ENCODE measurements around the gene DLG5. TPM values are rescaled to one million over a fixed set of nuclear protein-coding genes. Genes with fewer than 3 reads are reported as not detected.

Gene DLG5
- total RNA-seq, 3 donors from 2014 or later = 1.0 to 1.5 (median 1.5) TPM

- H3K4me3 Mint-ChIP-seq = no peak overlapping the region
- no peaks in the 10 kb centered on the region for H3K36me3 Mint-ChIP-seq (ENCODE audit: insufficient read depth)
- no peaks in the 10 kb centered on the region for H3K9me3 Mint-ChIP-seq
- H3K4me1 Mint-ChIP-seq (ENCODE audit: low read depth) = no peaks in the 10 kb centered on the region
- H3K27me3 Mint-ChIP-seq (ENCODE audit: low read depth) = peaks cover 5% of the 10 kb centered on the region
- DNase-seq (no peak), ATAC-seq (no peak)
Measured at GRCh38 chr10:77899080-77899477, 27.5 kb downstream of the DLG5 start.

GRCh38 chr10:77898323-77899079 lies 28.1 kb downstream of the DLG5 start:
- no peak for DNase-seq
- no peaks in the 10 kb centered on the region for H3K9me3 Mint-ChIP-seq
- no peaks in the 10 kb centered on the region for H3K36me3 Mint-ChIP-seq (ENCODE audit: insufficient read depth)
- H3K4me1 Mint-ChIP-seq (ENCODE audit: low read depth) = no peaks in the 10 kb centered on the region
- H3K27me3 Mint-ChIP-seq (ENCODE audit: low read depth) = peaks cover 5% of the 10 kb centered on the region
- ATAC-seq = no peak
- H3K4me3 Mint-ChIP-seq = no peak overlapping the region

- Mint-ChIP-seq H3K36me3 (ENCODE audit: insufficient read depth) (no peaks in the 10 kb centered on the region), H3K4me3 (no peak overlapping the region), H3K9me3 (no peaks in the 10 kb centered on the region), H3K4me1 (ENCODE audit: low read depth) (no peaks in the 10 kb centered on the region), H3K27me3 (ENCODE audit: low read depth) (peaks cover 5% of the 10 kb centered on the region)
- DNase-seq = no peak
- no peak for ATAC-seq
Measured at GRCh38 chr10:77896058-77896457, 30.5 kb downstream of the DLG5 start.

DNA sequence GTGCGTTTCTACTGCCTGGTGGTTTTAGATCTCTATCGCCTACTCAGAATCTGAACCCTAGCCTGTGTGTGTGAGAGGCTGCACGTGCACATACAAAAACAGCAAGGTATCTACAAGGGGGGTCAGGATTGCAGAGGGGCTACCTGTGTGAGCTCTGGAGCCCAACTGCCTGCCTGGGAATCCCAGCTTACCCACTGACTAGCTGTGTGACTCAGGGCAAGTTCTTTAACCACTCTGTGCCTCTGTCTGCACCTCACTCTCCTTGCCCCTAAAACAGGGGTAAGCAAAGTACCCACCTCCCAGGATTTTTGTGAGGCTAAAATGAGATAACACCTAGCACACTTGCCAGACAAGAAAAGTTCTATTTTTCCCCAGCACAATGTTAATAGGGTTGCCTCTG lies 32.5 kb downstream of the DLG5 start:
- Mint-ChIP-seq H3K9me3 (no peaks in the 10 kb centered on the region), H3K4me3 (no peak overlapping the region), H3K4me1 (ENCODE audit: low read depth) (no peaks in the 10 kb centered on the region), H3K27me3 (ENCODE audit: low read depth) (peaks cover 5% of the 10 kb centered on the region), H3K36me3 (ENCODE audit: insufficient read depth) (no peaks in the 10 kb centered on the region)
- DNase-seq (no peak), ATAC-seq (no peak)

- Mint-ChIP-seq H3K4me1 (ENCODE audit: low read depth) (no peaks in the 10 kb centered on the region), H3K4me3 (no peak overlapping the region), H3K9me3 (no peaks in the 10 kb centered on the region), H3K27me3 (ENCODE audit: low read depth) (peaks cover 5% of the 10 kb centered on the region), H3K36me3 (ENCODE audit: insufficient read depth) (no peaks in the 10 kb centered on the region)
- ATAC-seq (no peak), DNase-seq (no peak)
Measured at GRCh38 chr10:77893386-77893785, 33.2 kb downstream of the DLG5 start.

DNA sequence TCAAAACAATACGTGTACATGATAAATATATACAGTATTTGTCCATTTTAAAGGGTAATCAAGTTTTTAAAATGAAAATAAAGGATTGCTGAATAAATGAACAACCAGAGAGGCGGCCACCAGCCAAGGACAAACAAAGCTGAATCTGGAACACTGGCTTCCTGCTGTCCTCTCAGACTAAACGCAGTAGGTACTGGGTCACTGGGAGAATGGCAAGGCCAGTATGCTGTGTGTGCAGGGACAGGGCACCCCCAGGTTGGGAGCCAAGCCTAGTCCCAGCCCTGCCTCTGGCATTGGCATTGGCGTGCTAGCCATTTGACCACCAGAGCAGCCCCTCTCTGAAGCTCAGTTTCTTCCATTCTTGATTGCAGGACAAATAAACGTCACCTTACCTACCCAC lies 33.8 kb downstream of the DLG5 start:
- H3K4me3 Mint-ChIP-seq = no peak overlapping the region
- H3K9me3 Mint-ChIP-seq = no peaks in the 10 kb centered on the region
- H3K4me1 Mint-ChIP-seq (ENCODE audit: low read depth) = no peaks in the 10 kb centered on the region
- ATAC-seq = no peak
- H3K36me3 Mint-ChIP-seq (ENCODE audit: insufficient read depth) = no peaks in the 10 kb centered on the region
- H3K27me3 Mint-ChIP-seq (ENCODE audit: low read depth) = peaks cover 5% of the 10 kb centered on the region
- no peak for DNase-seq

DNA sequence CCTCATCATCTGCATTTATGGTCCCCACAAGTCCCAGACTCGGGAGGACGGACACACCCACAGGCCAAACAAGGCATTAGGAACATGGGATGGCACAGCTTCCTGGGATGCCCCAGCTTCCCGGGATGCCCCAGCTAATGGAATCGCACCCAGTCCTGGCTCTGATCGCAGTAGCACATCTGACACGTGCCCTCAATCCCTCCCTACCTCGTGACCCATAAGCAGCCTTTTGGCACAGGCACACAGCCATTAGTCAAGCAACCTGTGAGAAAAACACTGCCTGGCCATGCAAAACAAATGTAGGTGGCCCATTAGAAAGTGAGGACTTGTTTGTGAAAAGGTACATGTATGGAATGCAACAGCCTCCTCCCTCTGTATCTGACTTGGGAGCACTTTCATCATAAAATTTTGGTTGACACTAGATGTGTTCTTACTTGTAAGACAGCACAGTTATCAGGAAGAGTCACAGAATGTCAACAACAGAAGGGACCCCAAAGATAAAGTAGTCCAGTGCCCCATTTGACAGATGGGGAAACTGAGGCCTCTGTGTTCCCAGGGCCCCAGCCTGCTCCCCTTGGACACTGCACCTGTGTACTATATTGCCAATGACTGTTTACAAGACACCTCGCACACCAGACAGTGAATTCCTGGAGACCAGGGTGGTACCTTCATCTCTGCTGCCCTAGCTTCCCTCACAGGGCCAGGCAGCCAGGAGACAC lies 34.4 kb downstream of the DLG5 start:
- ATAC-seq (no peak), DNase-seq (no peak)
- no peaks in the 10 kb centered on the region for H3K4me1 Mint-ChIP-seq (ENCODE audit: low read depth)
- H3K27me3 Mint-ChIP-seq (ENCODE audit: low read depth) = peaks cover 5% of the 10 kb centered on the region
- no peaks in the 10 kb centered on the region for H3K9me3 Mint-ChIP-seq
- H3K4me3 Mint-ChIP-seq = no peak overlapping the region
- no peaks in the 10 kb centered on the region for H3K36me3 Mint-ChIP-seq (ENCODE audit: insufficient read depth)

DNA sequence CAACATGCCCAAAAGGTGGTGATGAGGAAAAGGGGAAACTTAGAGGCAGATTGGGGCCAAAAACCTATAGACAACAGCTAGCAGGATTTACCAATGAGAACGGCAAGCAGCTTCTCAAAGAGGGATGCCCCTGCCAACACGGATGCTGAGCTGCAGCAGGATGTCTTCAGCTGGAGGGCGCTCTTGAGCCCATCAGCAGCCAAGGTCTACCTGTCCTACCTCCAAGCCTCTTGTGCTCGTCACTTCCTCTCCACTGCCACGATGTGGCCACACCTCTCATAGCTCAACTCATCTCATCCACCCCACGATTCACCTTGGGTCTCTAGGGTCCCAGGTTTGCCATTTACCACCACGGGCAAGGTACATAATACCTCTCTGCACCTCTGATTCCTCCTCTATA lies 36.5 kb downstream of the DLG5 start:
- ATAC-seq (no peak), DNase-seq (no peak)
- Mint-ChIP-seq H3K9me3 (no peaks in the 10 kb centered on the region), H3K4me3 (no peak overlapping the region), H3K36me3 (ENCODE audit: insufficient read depth) (no peaks in the 10 kb centered on the region), H3K4me1 (ENCODE audit: low read depth) (no peaks in the 10 kb centered on the region), H3K27me3 (ENCODE audit: low read depth) (peaks cover 5% of the 10 kb centered on the region)

GRCh38 chr10:77889277-77889903 lies 37.2 kb downstream of the DLG5 start:
- H3K9me3 Mint-ChIP-seq = no peaks in the 10 kb centered on the region
- H3K4me3 Mint-ChIP-seq = no peak overlapping the region
- no peaks in the 10 kb centered on the region for H3K27me3 Mint-ChIP-seq (ENCODE audit: low read depth)
- no peak for ATAC-seq
- no peaks in the 10 kb centered on the region for H3K36me3 Mint-ChIP-seq (ENCODE audit: insufficient read depth)
- no peaks in the 10 kb centered on the region for H3K4me1 Mint-ChIP-seq (ENCODE audit: low read depth)
- DNase-seq = no peak

DNA sequence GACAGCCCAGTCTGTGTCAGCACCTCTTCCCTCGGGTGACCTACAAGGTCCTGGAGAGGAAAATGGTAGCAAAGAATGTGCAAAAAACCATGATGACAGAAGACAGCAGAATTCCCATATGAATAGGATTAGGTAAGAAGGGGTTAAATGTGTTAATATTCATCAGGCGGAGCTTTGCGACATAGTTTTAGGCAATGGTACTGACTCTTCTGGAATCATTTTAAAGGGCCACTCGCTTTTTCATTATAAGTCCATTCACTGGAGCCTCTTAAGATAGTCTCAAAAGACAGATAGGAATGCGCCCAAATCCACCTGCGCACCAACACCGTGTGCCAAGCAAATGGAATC lies 38.2 kb downstream of the DLG5 start:
- ATAC-seq (no peak), DNase-seq (no peak)
- Mint-ChIP-seq H3K4me1 (ENCODE audit: low read depth) (no peaks in the 10 kb centered on the region), H3K4me3 (no peak overlapping the region), H3K36me3 (ENCODE audit: insufficient read depth) (no peaks in the 10 kb centered on the region), H3K27me3 (ENCODE audit: low read depth) (no peaks in the 10 kb centered on the region), H3K9me3 (no peaks in the 10 kb centered on the region)

GRCh38 chr10:77887631-77888355 lies 38.8 kb downstream of the DLG5 start:
- Mint-ChIP-seq H3K4me1 (ENCODE audit: low read depth) (no peaks in the 10 kb centered on the region), H3K36me3 (ENCODE audit: insufficient read depth) (no peaks in the 10 kb centered on the region), H3K4me3 (no peak overlapping the region), H3K27me3 (ENCODE audit: low read depth) (peaks cover 2% of the 10 kb centered on the region), H3K9me3 (no peaks in the 10 kb centered on the region)
- ATAC-seq (no peak), DNase-seq (no peak)

- H3K4me1 Mint-ChIP-seq (ENCODE audit: low read depth) = no peaks in the 10 kb centered on the region
- no peak overlapping the region for H3K4me3 Mint-ChIP-seq
- H3K27me3 Mint-ChIP-seq (ENCODE audit: low read depth) = peaks cover 2% of the 10 kb centered on the region
- H3K36me3 Mint-ChIP-seq (ENCODE audit: insufficient read depth) = no peaks in the 10 kb centered on the region
- ATAC-seq (no peak), DNase-seq (no peak)
- no peaks in the 10 kb centered on the region for H3K9me3 Mint-ChIP-seq
Measured at GRCh38 chr10:77886795-77887355, 39.7 kb downstream of the DLG5 start.

GRCh38 chr10:77884181-77884580 lies 42.4 kb downstream of the DLG5 start:
- H3K4me3 Mint-ChIP-seq = no peak overlapping the region
- ATAC-seq = no peak
- H3K4me1 Mint-ChIP-seq (ENCODE audit: low read depth) = no peaks in the 10 kb centered on the region
- H3K9me3 Mint-ChIP-seq = no peaks in the 10 kb centered on the region
- peaks cover 2% of the 10 kb centered on the region for H3K27me3 Mint-ChIP-seq (ENCODE audit: low read depth)
- no peaks in the 10 kb centered on the region for H3K36me3 Mint-ChIP-seq (ENCODE audit: insufficient read depth)
- DNase-seq = no peak

DNA sequence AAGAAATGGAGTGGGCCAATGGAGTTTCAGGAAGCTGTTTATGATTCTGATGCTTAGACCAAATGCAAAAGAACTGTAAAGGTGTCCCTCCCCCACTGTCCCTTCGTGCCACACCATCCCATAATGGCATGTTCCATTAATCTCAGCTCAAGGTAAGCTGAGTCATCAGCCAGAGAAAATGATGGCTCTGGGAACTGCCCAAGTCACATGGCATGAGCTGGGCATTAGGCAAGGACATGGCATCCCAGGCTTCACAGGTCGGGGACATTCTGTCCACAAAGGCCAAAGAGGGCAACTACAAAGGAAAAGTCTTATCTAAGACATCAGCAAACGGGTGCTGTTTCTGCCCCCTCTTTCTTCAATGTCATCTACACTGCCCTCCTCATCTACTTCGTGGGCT lies 44.9 kb downstream of the DLG5 start:
- H3K36me3 Mint-ChIP-seq (ENCODE audit: insufficient read depth) = no peaks in the 10 kb centered on the region
- ATAC-seq (no peak), DNase-seq (no peak)
- H3K27me3 Mint-ChIP-seq (ENCODE audit: low read depth) = peaks cover 2% of the 10 kb centered on the region
- no peaks in the 10 kb centered on the region for H3K9me3 Mint-ChIP-seq
- peaks cover 7% of the 10 kb centered on the region for H3K4me1 Mint-ChIP-seq (ENCODE audit: low read depth)
- H3K4me3 Mint-ChIP-seq = no peak overlapping the region

Data from activated T-cell treated with anti-CD3 and anti-CD28 coated beads, Interleukin-2, amount 50 U/mL, for 4 hours (primary cell).